ENCODE data around the gene VSX1. TPM values are rescaled to one million over a fixed set of nuclear protein-coding genes. Genes with fewer than 3 reads are reported as not detected.

The VSX1 gene
- total RNA-seq, 1 donor from 2014 or later, result not detected

GRCh38 chr20:25053255-25054031, 28.5 kb downstream of the VSX1 start:
- Histone ChIP-seq H3K4me3 (peak overlapping the region in 1 of 2 donors; percentile 17), H3K27ac (peak overlapping the region; percentile 93), H3K9me3 (no peaks in the 10 kb centered on the region), H3K27me3 (no peaks in the 10 kb centered on the region), H3K36me3 (no peaks in the 10 kb centered on the region), H3K4me1 (peaks cover 87% of the 10 kb centered on the region)
- TF ChIP-seq POLR2A (IDR thresholded peaks at IDR 0.05) (no peak), POLR2AphosphoS5 (IDR thresholded peaks at IDR 0.05; ENCODE audit: insufficient read depth in 1 of 2, low read depth in 1 of 2) (peak in 1 of 2 donors; percentile 90)
- intact Hi-C loops (cut with DNase I), result no loop called here
- DNase-seq (ENCODE audit: extremely low spot score in 2 of 2), result no peak

GRCh38 chr20:25052255-25053194, 29.4 kb downstream of the VSX1 start:
- Histone ChIP-seq H3K27me3 (no peaks in the 10 kb centered on the region), H3K27ac (peak overlapping the region; percentile 93), H3K4me1 (peaks cover 97% of the 10 kb centered on the region), H3K9me3 (no peaks in the 10 kb centered on the region), H3K4me3 (peak overlapping the region in 1 of 2 donors; percentile 17), H3K36me3 (peaks cover 0 to under 1% of the 10 kb centered on the region in 2 donors)
- DNase-seq (ENCODE audit: extremely low spot score in 2 of 2), result no peak
- intact Hi-C loops (cut with DNase I), result no loop called here
- TF ChIP-seq CTCF (IDR thresholded peaks at IDR 0.05) (no peak), POLR2AphosphoS5 (IDR thresholded peaks at IDR 0.05; ENCODE audit: insufficient read depth in 1 of 2, low read depth in 1 of 2) (peak in 1 of 2 donors; percentile 28), POLR2A (IDR thresholded peaks at IDR 0.05) (no peak)

GRCh38 chr20:25051386-25052155, 30.4 kb downstream of the VSX1 start:
- no peak for TF ChIP-seq POLR2A (IDR thresholded peaks at IDR 0.05)
- TF ChIP-seq CTCF (IDR thresholded peaks at IDR 0.05), result no peak
- TF ChIP-seq POLR2AphosphoS5 (IDR thresholded peaks at IDR 0.05; ENCODE audit: insufficient read depth in 1 of 2, low read depth in 1 of 2), result no peak
- intact Hi-C loops (cut with DNase I), result no loop called here

GRCh38 chr20:25050501-25051350, 31.2 kb downstream of the VSX1 start:
- no peak overlapping the region for H3K27ac ChIP-seq
- peaks cover 94% of the 10 kb centered on the region for H3K4me1 ChIP-seq
- intact Hi-C loops (cut with DNase I), result no loop called here
- H3K27me3 ChIP-seq, result no peaks in the 10 kb centered on the region
- H3K36me3 ChIP-seq, result peaks cover 0 to 18% of the 10 kb centered on the region in 2 donors
- no peak for DNase-seq (ENCODE audit: extremely low spot score in 2 of 2)
- no peak overlapping the region for H3K4me3 ChIP-seq
- TF ChIP-seq CTCF (IDR thresholded peaks at IDR 0.05) (no peak), POLR2AphosphoS5 (IDR thresholded peaks at IDR 0.05; ENCODE audit: insufficient read depth in 1 of 2, low read depth in 1 of 2) (no peak), POLR2A (IDR thresholded peaks at IDR 0.05) (no peak)
- H3K9me3 ChIP-seq, result no peaks in the 10 kb centered on the region

More at GRCh38 chr20:25051386-25052155, 30.4 kb downstream of the VSX1 start:
- Histone ChIP-seq H3K4me3 (no peak overlapping the region), H3K27ac (peak overlapping the region; percentile 93), H3K9me3 (no peaks in the 10 kb centered on the region), H3K36me3 (peaks cover 0 to 10% of the 10 kb centered on the region in 2 donors), H3K4me1 (peaks cover 100% of the 10 kb centered on the region), H3K27me3 (no peaks in the 10 kb centered on the region)
- peak in 1 of 2 donors; percentile 40 for DNase-seq (ENCODE audit: extremely low spot score in 2 of 2)
